ENCODE data around the gene WIPF1.
"Not testable (repeated sequence)": the region's sequence is repeated elsewhere in the genome, so short reads cannot be mapped to it uniquely, and the experiment has no call there.

WIPF1 gene

DNA sequence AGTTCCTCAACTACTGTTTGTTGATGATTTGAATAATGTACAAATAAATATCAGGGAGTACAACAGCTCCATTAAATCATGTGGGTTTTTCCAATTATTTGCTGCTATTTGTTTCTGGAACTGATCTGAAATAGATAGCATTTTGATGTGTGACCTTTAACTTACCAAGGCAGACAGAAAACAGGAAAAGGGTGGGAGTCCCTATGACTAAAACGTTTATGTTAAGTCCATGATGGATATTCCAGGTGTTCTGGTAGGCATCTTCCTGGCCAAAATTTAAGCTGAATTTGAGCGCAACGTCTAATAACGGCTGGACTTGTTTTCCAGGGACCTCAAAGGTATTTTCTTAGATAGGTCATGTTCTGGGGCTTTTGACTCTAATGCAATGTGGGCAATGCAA lies 41.6 kb downstream of the WIPF1 start:
- H3K4me3 ChIP-seq (ENCODE audit: low read depth, low read length) = no peak overlapping the region
- no peak for DNase-seq (ENCODE audit: low read depth, low spot score)
- in situ Hi-C loops (cut with HindIII; ENCODE audit: low sequenced_read_pairs) = no loop called here
- TF ChIP-seq, protein P1, sequence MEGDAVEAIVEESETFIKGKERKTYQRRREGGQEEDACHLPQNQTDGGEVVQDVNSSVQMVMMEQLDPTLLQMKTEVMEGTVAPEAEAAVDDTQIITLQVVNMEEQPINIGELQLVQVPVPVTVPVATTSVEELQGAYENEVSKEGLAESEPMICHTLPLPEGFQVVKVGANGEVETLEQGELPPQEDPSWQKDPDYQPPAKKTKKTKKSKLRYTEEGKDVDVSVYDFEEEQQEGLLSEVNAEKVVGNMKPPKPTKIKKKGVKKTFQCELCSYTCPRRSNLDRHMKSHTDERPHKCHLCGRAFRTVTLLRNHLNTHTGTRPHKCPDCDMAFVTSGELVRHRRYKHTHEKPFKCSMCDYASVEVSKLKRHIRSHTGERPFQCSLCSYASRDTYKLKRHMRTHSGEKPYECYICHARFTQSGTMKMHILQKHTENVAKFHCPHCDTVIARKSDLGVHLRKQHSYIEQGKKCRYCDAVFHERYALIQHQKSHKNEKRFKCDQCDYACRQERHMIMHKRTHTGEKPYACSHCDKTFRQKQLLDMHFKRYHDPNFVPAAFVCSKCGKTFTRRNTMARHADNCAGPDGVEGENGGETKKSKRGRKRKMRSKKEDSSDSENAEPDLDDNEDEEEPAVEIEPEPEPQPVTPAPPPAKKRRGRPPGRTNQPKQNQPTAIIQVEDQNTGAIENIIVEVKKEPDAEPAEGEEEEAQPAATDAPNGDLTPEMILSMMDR (IDR thresholded peaks at IDR 0.05; ENCODE audit: low read depth, low read length) = no peak

- TF ChIP-seq, protein P1 (IDR thresholded peaks at IDR 0.05; ENCODE audit: low read depth, low read length) = no peak
- no peak overlapping the region for H3K4me3 ChIP-seq (ENCODE audit: low read depth, low read length)
- in situ Hi-C loops (cut with HindIII; ENCODE audit: low sequenced_read_pairs) = no loop called here
- no peak for DNase-seq (ENCODE audit: low read depth, low spot score)
Observed at GRCh38 chr2:174554529-174555150, 43.0 kb downstream of the WIPF1 start.

DNA sequence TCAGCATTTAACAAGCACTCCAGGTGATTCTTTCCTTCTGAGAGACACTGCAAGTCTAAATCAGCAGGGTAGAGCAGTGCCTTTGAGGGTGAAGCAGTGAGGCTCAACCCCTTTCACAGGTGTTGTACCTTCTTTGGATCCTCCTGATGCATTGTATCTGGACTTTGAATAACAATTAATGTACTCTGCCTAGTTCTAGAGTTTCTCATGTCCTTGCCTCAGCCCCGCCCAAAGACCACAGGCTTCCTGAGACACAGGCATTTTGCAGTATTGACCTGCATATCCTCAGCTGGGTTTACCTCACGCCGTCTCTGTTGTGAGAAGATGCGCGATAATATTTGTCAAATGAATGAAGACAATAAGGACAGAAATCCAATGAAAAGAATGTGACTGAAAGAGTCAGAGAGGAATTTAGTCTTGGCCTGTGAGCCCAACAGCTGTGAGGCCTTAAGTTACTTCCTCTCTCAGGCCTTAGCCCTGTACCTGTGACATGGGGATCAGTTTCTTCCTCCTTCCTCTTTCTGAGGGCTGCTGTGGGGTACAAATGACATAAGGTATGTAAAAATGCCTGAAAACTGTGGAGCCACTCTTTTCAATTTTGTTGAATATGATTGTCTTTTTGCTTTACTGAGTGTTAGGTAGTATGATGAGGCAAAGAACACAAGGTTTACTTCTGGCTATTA lies 43.7 kb downstream of the WIPF1 start:
- no peak overlapping the region for H3K4me3 ChIP-seq (ENCODE audit: low read depth, low read length)
- TF ChIP-seq, protein P1 (IDR thresholded peaks at IDR 0.05; ENCODE audit: low read depth, low read length) = no peak
- DNase-seq (ENCODE audit: low read depth, low spot score) = no peak
- in situ Hi-C loops (cut with HindIII; ENCODE audit: low sequenced_read_pairs) = no loop called here

GRCh38 chr2:174552880-174553279 lies 44.7 kb downstream of the WIPF1 start:
- TF ChIP-seq, protein P1 (IDR thresholded peaks at IDR 0.05; ENCODE audit: low read depth, low read length) = no peak
- DNase-seq (ENCODE audit: low read depth, low spot score) = no peak
- in situ Hi-C loops (cut with HindIII; ENCODE audit: low sequenced_read_pairs) = no loop called here
- H3K4me3 ChIP-seq (ENCODE audit: low read depth, low read length) = no peak overlapping the region

GRCh38 chr2:174551697-174552096 lies 45.9 kb downstream of the WIPF1 start:
- DNase-seq (ENCODE audit: low read depth, low spot score) = no peak
- H3K4me3 ChIP-seq (ENCODE audit: low read depth, low read length) = no peak overlapping the region
- TF ChIP-seq, protein P1 (IDR thresholded peaks at IDR 0.05; ENCODE audit: low read depth, low read length) = no peak
- in situ Hi-C loops (cut with HindIII; ENCODE audit: low sequenced_read_pairs) = no loop called here

GRCh38 chr2:174548646-174549045 lies 49.0 kb downstream of the WIPF1 start:
- DNase-seq (ENCODE audit: low read depth, low spot score); H3K4me3 ChIP-seq (ENCODE audit: low read depth, low read length); in situ Hi-C loops (cut with HindIII; ENCODE audit: low sequenced_read_pairs): not testable (repeated sequence)

DNA sequence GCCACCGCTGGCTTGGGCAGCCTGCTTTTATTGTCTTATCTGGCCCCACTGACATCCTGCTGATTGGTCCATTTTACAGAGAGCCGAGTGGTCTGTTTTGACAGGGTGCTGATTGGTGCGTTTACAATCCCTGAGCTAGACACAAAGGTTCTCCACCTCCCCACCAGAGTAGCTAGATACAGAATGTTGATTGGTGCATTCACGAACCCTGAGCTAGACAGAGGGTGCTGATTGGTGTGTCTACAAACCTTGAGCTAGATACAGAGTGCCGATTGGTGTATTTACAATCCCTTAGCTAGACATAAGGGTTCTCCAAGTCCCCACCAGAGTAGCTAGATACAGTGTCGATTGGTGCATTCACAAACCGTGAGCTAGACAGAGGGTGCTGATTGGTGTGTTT lies 49.6 kb downstream of the WIPF1 start:
- in situ Hi-C loops (cut with HindIII; ENCODE audit: low sequenced_read_pairs); DNase-seq (ENCODE audit: low read depth, low spot score); H3K4me3 ChIP-seq (ENCODE audit: low read depth, low read length): not testable (repeated sequence)
